GM12878 (cell line): Measurements from ENCODE around the gene CD151. TPM values are rescaled to one million over a fixed set of nuclear protein-coding genes. Genes with fewer than 3 reads are reported as not detected.

Source experiments
- BACH1 ChIP-seq: fragments of 450-650 bp; IDR thresholded peaks from 2 replicates; pipeline ENCODE4 v1.6.1; 2017; ENCODE audit warnings: mild to moderate bottlenecking, borderline replicate concordance
- NRF1 ChIP-seq: conservative IDR thresholded peaks from 2 replicates; pipeline ENCODE4 v1.6.1; 2011; ENCODE audit warnings: mild to moderate bottlenecking, low read depth, low read length, improper control_type of control experiment
- PAX5 ChIP-seq: IDR thresholded peaks from 2 replicates; pipeline ENCODE4 v1.6.1; 2011; ENCODE audit warnings: low read depth, low read length, borderline replicate concordance
- PAX8 ChIP-seq: fragments of 450-650 bp; IDR thresholded peaks from 2 replicates; pipeline ENCODE4 v1.6.1; 2017; ENCODE audit warnings: mild to moderate bottlenecking, moderate library complexity
- RAD21 ChIP-seq: IDR thresholded peaks from 2 replicates; pipeline ENCODE4 v1.6.1; 2011; ENCODE audit warnings: mild to moderate bottlenecking, low read depth, low read length, moderate library complexity; ENCODE audit not compliant: insufficient read depth
- SUZ12 ChIP-seq: fragments of 200-600 bp; sonication (generic); IDR thresholded peaks from one replicate; pipeline ENCODE4 v1.6.1; 2018; ENCODE audit warnings: antibody characterized with exemption, mild to moderate bottlenecking; ENCODE audit not compliant: unreplicated experiment
- TAF1 ChIP-seq: IDR thresholded peaks from 2 replicates; pipeline ENCODE4 v1.6.1; 2011; ENCODE audit warnings: mild to moderate bottlenecking, low read depth, low read length, borderline replicate concordance
- TCF3 ChIP-seq: IDR thresholded peaks from 2 replicates; pipeline ENCODE4 v1.6.1; 2012; ENCODE audit warnings: low read depth, mild to moderate bottlenecking, low read length, borderline replicate concordance; ENCODE audit not compliant: insufficient read depth
- ZBED1 ChIP-seq: IDR thresholded peaks from 2 replicates; pipeline ENCODE4 v1.6.1; 2016; ENCODE audit warnings: borderline replicate concordance
- polyA plus RNA-seq, 11 experiments: library from polyadenylated mRNA; depleted of rRNA in 4 of 11; unstranded in 6 of 11; stranded (reverse) in 5 of 11; fragments of >200 nt; fragmentation: Nextera tagmentation in 4 of 11; fragmentation: Illumina TruSeq in 1 of 11; extraction: Ambion mirVana in 4 of 11; extraction: Trizol in 1 of 11; gene quantifications; 1 replicate in 1 of 11; 2 replicates in 10 of 11; pipeline versions ENCODE4 v1.2.1 to v1.2.3, GENCODE V29; 2011 to 2016; ENCODE audit warnings: inconsistent platforms in 2 of 11, missing spikeins in 2 of 11, low read depth in 1 of 11
- total RNA-seq, 4 experiments: library from RNA; depleted of rRNA in 3 of 4; stranded (reverse); fragments of >200 nt in 3 of 4; fragmentation: Illumina TruSeq in 1 of 4; extraction: Trizol in 1 of 4; gene quantifications; 2 replicates each; pipeline versions ENCODE4 v1.2.1 to v1.2.3, GENCODE V29; 2013 to 2021
- TF ChIP-seq, protein P1 (sequence below): IDR thresholded peaks from 2 replicates; pipeline ENCODE4 v1.6.1; 2011; ENCODE audit warnings: low read depth, low read length, improper control_type of control experiment, borderline replicate concordance
- TF ChIP-seq, protein P2 (sequence below): IDR thresholded peaks from 2 replicates; pipeline ENCODE4 v1.6.1; 2011; ENCODE audit warnings: borderline replicate concordance, low read depth, mild to moderate bottlenecking, moderate library complexity, low read length; ENCODE audit not compliant: insufficient read depth, poor library complexity, severe bottlenecking

Gene CD151
- total and polyA plus RNA-seq, 10 of the 15 experiments (the other 5 are each of a cell fraction or from before 2014, with no cell fraction given), result 0.52 to 41.7 (median 14.7) TPM

DNA sequence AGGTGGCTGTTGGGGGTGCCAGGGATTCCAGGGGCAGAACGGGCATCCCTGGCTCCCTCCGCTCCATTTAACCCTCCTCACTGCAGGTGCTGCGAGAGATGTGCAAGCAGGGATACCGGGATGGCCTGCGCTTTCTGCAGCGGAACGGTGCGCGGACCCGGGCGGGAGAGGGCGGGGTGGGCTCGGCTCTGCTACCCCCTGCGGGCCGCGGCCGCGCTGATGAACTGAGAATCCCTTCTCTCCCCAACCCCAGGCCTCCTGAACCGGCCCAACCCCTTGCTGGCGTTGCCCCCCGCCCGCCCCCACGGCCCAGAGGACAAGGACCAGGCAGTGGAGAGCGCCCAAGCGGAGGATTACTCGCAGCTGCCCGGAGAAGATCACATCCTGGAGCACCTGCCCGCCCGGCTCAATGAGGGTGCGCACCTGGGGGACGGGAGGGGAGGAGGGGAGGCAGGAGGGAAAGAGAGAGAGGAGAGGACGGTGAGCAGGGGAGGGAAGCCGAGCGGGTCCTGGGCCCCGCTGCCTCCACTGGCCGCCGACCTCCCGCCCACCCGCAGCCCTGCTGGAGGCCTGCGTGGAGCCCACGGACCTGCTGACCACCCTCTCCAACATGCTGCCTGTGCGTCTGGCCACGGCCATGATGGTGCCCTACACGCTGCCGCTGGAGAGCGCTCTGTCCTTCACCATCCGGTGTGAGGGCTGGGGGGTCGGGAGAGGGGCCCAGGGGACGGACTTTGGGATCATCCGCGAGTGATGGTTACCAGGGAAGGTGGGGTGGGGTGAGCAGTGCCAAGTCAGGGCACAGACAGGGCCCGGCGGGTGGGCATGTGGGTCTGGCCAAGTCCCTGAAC, 9.1 kb upstream of the CD151 start (continued):
- TF ChIP-seq RAD21 (no peak), SUZ12 (no peak), BACH1 (no peak), NRF1 (no peak), PAX5 (no peak), TCF3 (no peak), ZBED1 (no peak), PAX8 (no peak), TAF1 (no peak)
- TF ChIP-seq, protein P1, sequence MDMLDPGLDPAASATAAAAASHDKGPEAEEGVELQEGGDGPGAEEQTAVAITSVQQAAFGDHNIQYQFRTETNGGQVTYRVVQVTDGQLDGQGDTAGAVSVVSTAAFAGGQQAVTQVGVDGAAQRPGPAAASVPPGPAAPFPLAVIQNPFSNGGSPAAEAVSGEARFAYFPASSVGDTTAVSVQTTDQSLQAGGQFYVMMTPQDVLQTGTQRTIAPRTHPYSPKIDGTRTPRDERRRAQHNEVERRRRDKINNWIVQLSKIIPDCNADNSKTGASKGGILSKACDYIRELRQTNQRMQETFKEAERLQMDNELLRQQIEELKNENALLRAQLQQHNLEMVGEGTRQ, result no peak
- TF ChIP-seq, protein P2, sequence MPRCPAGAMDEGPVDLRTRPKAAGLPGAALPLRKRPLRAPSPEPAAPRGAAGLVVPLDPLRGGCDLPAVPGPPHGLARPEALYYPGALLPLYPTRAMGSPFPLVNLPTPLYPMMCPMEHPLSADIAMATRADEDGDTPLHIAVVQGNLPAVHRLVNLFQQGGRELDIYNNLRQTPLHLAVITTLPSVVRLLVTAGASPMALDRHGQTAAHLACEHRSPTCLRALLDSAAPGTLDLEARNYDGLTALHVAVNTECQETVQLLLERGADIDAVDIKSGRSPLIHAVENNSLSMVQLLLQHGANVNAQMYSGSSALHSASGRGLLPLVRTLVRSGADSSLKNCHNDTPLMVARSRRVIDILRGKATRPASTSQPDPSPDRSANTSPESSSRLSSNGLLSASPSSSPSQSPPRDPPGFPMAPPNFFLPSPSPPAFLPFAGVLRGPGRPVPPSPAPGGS, result no peak
